B cell (primary cell): Measurements from ENCODE around the gene NIPAL1.

ENCODE experiments used
- CTCF ChIP-seq: fragments of 200-600 bp; IDR thresholded peaks from one replicate; pipeline ENCODE4 v1.8.0; 2022; ENCODE audit warnings: antibody characterized with exemption, mild to moderate bottlenecking
- EZH2 ChIP-seq: IDR thresholded peaks from 2 replicates; pipeline ENCODE4 v1.6.1; 2012; ENCODE audit warnings: borderline replicate concordance, low read depth, mild to moderate bottlenecking, moderate library complexity, low read length; ENCODE audit not compliant: insufficient read depth, poor library complexity, severe bottlenecking

GRCh38 chr4:47996021-47996420, 20.6 kb upstream of the NIPAL1 start:
- TF ChIP-seq CTCF = no peak
- TF ChIP-seq EZH2 = no peak
